GM18499 (cell line): ENCODE measurements around the gene RNASE7.
"Not testable (repeated sequence)": the region's sequence is repeated elsewhere in the genome, so short reads cannot be mapped to it uniquely, and the experiment has no call there.

ENCODE experiments used
- ATAC-seq: cut with Tn5 transposase; IDR thresholded peaks from one replicate; pipeline ENCODE4 v1.9.1; 2021; ENCODE audit warnings: moderate number of reproducible peaks; ENCODE audit not compliant: insufficient read depth, unreplicated experiment

RNASE7 gene

GRCh38 chr14:21041676-21042433 is at the start of gene RNASE7:
TSS of gene RNASE7 (plus strand) at chr14:21042362. CDS start at chr14:21042993, 631 bp downstream.
- ATAC-seq, result no peak

- ATAC-seq, result no peak
Measured at GRCh38 chr14:20996521-20996920, 45.6 kb upstream of the RNASE7 start.

GRCh38 chr14:20997115-20997514 is 45.0 kb upstream of the RNASE7 start:
- no peak for ATAC-seq

- no peak for ATAC-seq
Measured at GRCh38 chr14:20997564-20997963, 44.6 kb upstream of the RNASE7 start.

- no peak for ATAC-seq
Measured at GRCh38 chr14:20998139-20998538, 44.0 kb upstream of the RNASE7 start.

- no peak for ATAC-seq
Measured at GRCh38 chr14:20998674-20999366, 43.3 kb upstream of the RNASE7 start, which contains the start of gene SLC39A2. TSS of gene SLC39A2 (plus strand) at chr14:20999293. CDS start at chr14:20999447, 154 bp downstream.

GRCh38 chr14:20999591-20999990 is 42.6 kb upstream of the RNASE7 start:
- ATAC-seq, result no peak

GRCh38 chr14:21001218-21001617 is 40.9 kb upstream of the RNASE7 start:
- no peak for ATAC-seq

- ATAC-seq, result no peak
Measured at GRCh38 chr14:21003788-21004346, 38.3 kb upstream of the RNASE7 start.

- ATAC-seq, result not testable (repeated sequence)
Measured at GRCh38 chr14:21009721-21010120, 32.4 kb upstream of the RNASE7 start.

GRCh38 chr14:21011136-21011535 is 31.0 kb upstream of the RNASE7 start:
- ATAC-seq, result no peak

- ATAC-seq, result no peak
Measured at GRCh38 chr14:21014761-21015190, 27.4 kb upstream of the RNASE7 start.

- ATAC-seq, result no peak
Measured at GRCh38 chr14:21015312-21015711, 26.9 kb upstream of the RNASE7 start.

- ATAC-seq, result no peak
Measured at GRCh38 chr14:21016413-21017190, 25.6 kb upstream of the RNASE7 start.

- ATAC-seq, result no peak
Measured at GRCh38 chr14:21017528-21018245, 24.5 kb upstream of the RNASE7 start.

GRCh38 chr14:21018286-21018685 is 23.9 kb upstream of the RNASE7 start:
- no peak for ATAC-seq

- ATAC-seq, result no peak
Measured at GRCh38 chr14:21018781-21019180, 23.4 kb upstream of the RNASE7 start.

GRCh38 chr14:21019366-21019765 is 22.8 kb upstream of the RNASE7 start:
- no peak for ATAC-seq

GRCh38 chr14:21020977-21021545 is 21.1 kb upstream of the RNASE7 start:
- ATAC-seq, result no peak

- ATAC-seq, result no peak
Measured at GRCh38 chr14:21022686-21023085, 19.5 kb upstream of the RNASE7 start.
